SK-N-SH (cell line): ENCODE results near the gene CDH24. TPM values are rescaled to one million over a fixed set of nuclear protein-coding genes. Genes with fewer than 3 reads are reported as not detected.
A peak's percentile ranks its signal among the peaks of the same experiment; 100 is the strongest.

Experiments
- CTCF ChIA-PET: fragments of 300-600, 350-600 bp; formaldehyde crosslinking; extraction: SDS; loops from one replicate; lab custom pipeline; 2021; lab: Yijun Ruan, JAX
- POLR2A ChIA-PET: fragments of 350-600 bp; sonication (Branson Sonifier 250); formaldehyde crosslinking; extraction: SDS; loops from one replicate; lab custom pipeline; 2020; ENCODE audit warnings: antibody characterized with exemption, inconsistent platforms; lab: Yijun Ruan, JAX
- DNase-seq: peaks from one replicate; pipeline ENCODE4 v3.0.0; 2012
- H2AFZ ChIP-seq: fragments of 200-600 bp; sonication (generic); 2 replicates; pipeline ENCODE4 v1.8.1; 2016; ENCODE audit warnings: antibody characterized with exemption, mild to moderate bottlenecking, low read depth
- H3F3A ChIP-seq: fragments of 200-600 bp; sonication (generic); replicated peaks from 2 replicates; pipeline ENCODE3; 2016; ENCODE audit warnings: antibody characterized with exemption, mild to moderate bottlenecking; ENCODE audit not compliant: insufficient read depth
- H3K27ac ChIP-seq, 2 experiments: fragments of 200-500 bp in 1 of 2; fragments of 200-600 bp in 1 of 2; sonication (Bioruptor generic) in 1 of 2; sonication (generic), shearing (Covaris generic) in 1 of 2; 2 replicates each; pipeline versions ENCODE4 v1.5.1 to v1.6.1; 2014 to 2016; ENCODE audit warnings: low read depth in 2 of 2, inconsistent platforms in 1 of 2, low read length in 1 of 2, mild to moderate bottlenecking in 1 of 2, mixed read lengths in 1 of 2
- H3K27me3 ChIP-seq: fragments of 200-600 bp; sonication (generic), shearing (Covaris generic); 2 replicates; pipeline ENCODE4 v1.6.1; 2016; ENCODE audit warnings: mixed run types; ENCODE audit not compliant: insufficient read depth
- H3K36me3 ChIP-seq, 2 experiments: fragments of 200-500 bp in 1 of 2; fragments of 200-600 bp in 1 of 2; sonication (Bioruptor generic) in 1 of 2; sonication (generic) in 1 of 2; replicated peaks in 1 of 2; 2 replicates each; pipeline versions ENCODE3 to v1.5.1; 2014 to 2016; ENCODE audit warnings: low read length in 1 of 2, mild to moderate bottlenecking in 1 of 2; ENCODE audit not compliant: insufficient read depth in 2 of 2, control insufficient read depth in 1 of 2
- H3K4me1 ChIP-seq, 2 experiments: fragments of 200-500 bp in 1 of 2; fragments of 200-600 bp in 1 of 2; sonication (Bioruptor generic) in 1 of 2; sonication (generic), shearing (Covaris generic) in 1 of 2; 2 replicates each; pipeline versions ENCODE4 v1.5.1 to v1.6.1; 2014 to 2016; ENCODE audit warnings: low read depth in 1 of 2, low read length in 1 of 2, mixed run types in 1 of 2; ENCODE audit not compliant: insufficient read depth in 2 of 2, control insufficient read depth in 1 of 2
- H3K4me2 ChIP-seq: fragments of 200-600 bp; sonication (generic), shearing (Covaris generic); 2 replicates; pipeline ENCODE4 v1.6.1; 2017; ENCODE audit warnings: mixed run types
- H3K4me3 ChIP-seq, 2 experiments: fragments of 200-500 bp in 1 of 2; fragments of 200-600 bp in 1 of 2; sonication (Bioruptor generic) in 1 of 2; sonication (generic), shearing (Covaris generic) in 1 of 2; 2 replicates each; pipeline versions ENCODE4 v1.5.1 to v1.8.1; 2014 to 2016; ENCODE audit warnings: low read depth in 2 of 2, inconsistent platforms in 1 of 2, low read length in 1 of 2, mild to moderate bottlenecking in 1 of 2, mixed read lengths in 1 of 2, moderate library complexity in 1 of 2
- H3K79me2 ChIP-seq: fragments of 200-600 bp; sonication (generic); 2 replicates; pipeline ENCODE4 v1.8.1; 2017; ENCODE audit warnings: mild to moderate bottlenecking; ENCODE audit not compliant: insufficient read depth
- H3K9ac ChIP-seq: fragments of 200-600 bp; sonication (generic); 2 replicates; pipeline ENCODE4 v1.6.1; 2017; ENCODE audit warnings: mixed run types
- H3K9me2 ChIP-seq: fragments of 200-600 bp; sonication (generic); 2 replicates; pipeline ENCODE4 v1.6.1; 2017; ENCODE audit warnings: mixed run types
- H3K9me3 ChIP-seq: fragments of 200-600 bp; sonication (generic); 2 replicates; pipeline ENCODE4 v1.6.1; 2017; ENCODE audit warnings: mixed run types, mild to moderate bottlenecking, moderate library complexity
- H4K20me1 ChIP-seq: fragments of 200-600 bp; sonication (generic); 2 replicates; pipeline ENCODE4 v1.6.1; 2017; ENCODE audit warnings: mild to moderate bottlenecking, mixed run types; ENCODE audit not compliant: insufficient read depth
- ELF1 ChIP-seq: IDR thresholded peaks from 2 replicates; pipeline ENCODE4 v1.4.0; 2012
- FOSL2 ChIP-seq: IDR thresholded peaks from 2 replicates; pipeline ENCODE4 v1.4.0; 2012; ENCODE audit warnings: low read depth, mild to moderate bottlenecking, moderate library complexity, borderline replicate concordance
- GABPA ChIP-seq: IDR thresholded peaks from 2 replicates; pipeline ENCODE4 v1.4.0; 2012; ENCODE audit warnings: low read depth, mild to moderate bottlenecking
- MXI1 ChIP-seq: IDR thresholded peaks from 2 replicates; pipeline ENCODE4 v1.6.1; 2012; ENCODE audit warnings: mild to moderate bottlenecking, low read depth, low read length, improper control_type of control experiment
- RCOR1 ChIP-seq: fragments of 150-350 bp; IDR thresholded peaks from 2 replicates; pipeline ENCODE4 v1.6.1; 2017; ENCODE audit warnings: antibody characterized with exemption, low read length
- TAF1 ChIP-seq: IDR thresholded peaks from 2 replicates; pipeline ENCODE4 v1.6.1; 2012; ENCODE audit warnings: low read depth, mild to moderate bottlenecking, low read length, moderate library complexity, borderline replicate concordance
- TCF12 ChIP-seq: IDR thresholded peaks from 2 replicates; pipeline ENCODE4 v1.4.0; 2012
- YY1 ChIP-seq: IDR thresholded peaks from 2 replicates; pipeline ENCODE4 v1.4.0; 2012; ENCODE audit warnings: low read depth, mild to moderate bottlenecking
- WGBS: methylation state at CpG from one replicate; pipeline ENCODE4 v1.1.6; 2017; ENCODE audit warnings: low lambda C conversion rate; 5-methylcytosine and 5-hydroxymethylcytosine counted together
- polyA plus RNA-seq, 3 experiments: library from polyadenylated mRNA; depleted of rRNA; stranded (reverse); fragments of >200 nt; gene quantifications; 2 replicates each; pipeline ENCODE4 v1.2.3, GENCODE V29; 2012
- TF ChIP-seq, protein P1 (sequence below): fragments of 200-600 bp; sonication (generic); IDR thresholded peaks from 2 replicates; pipeline ENCODE4 v1.6.1; 2017; ENCODE audit warnings: antibody characterized with exemption, mild to moderate bottlenecking, moderate library complexity
- TF ChIP-seq, protein P2 (sequence below): IDR thresholded peaks from 2 replicates; pipeline ENCODE4 v1.4.0; 2012; ENCODE audit warnings: low read depth
- TF ChIP-seq, protein P3 (sequence below): IDR thresholded peaks from 2 replicates; pipeline ENCODE4 v1.6.1; 2012; ENCODE audit warnings: mild to moderate bottlenecking, low read depth, low read length, moderate library complexity

CDH24 gene
- polyA plus RNA-seq, 1 of the 3 experiments (the other 2 are of a cell fraction): 30.8 TPM

- TF ChIP-seq, protein P1, sequence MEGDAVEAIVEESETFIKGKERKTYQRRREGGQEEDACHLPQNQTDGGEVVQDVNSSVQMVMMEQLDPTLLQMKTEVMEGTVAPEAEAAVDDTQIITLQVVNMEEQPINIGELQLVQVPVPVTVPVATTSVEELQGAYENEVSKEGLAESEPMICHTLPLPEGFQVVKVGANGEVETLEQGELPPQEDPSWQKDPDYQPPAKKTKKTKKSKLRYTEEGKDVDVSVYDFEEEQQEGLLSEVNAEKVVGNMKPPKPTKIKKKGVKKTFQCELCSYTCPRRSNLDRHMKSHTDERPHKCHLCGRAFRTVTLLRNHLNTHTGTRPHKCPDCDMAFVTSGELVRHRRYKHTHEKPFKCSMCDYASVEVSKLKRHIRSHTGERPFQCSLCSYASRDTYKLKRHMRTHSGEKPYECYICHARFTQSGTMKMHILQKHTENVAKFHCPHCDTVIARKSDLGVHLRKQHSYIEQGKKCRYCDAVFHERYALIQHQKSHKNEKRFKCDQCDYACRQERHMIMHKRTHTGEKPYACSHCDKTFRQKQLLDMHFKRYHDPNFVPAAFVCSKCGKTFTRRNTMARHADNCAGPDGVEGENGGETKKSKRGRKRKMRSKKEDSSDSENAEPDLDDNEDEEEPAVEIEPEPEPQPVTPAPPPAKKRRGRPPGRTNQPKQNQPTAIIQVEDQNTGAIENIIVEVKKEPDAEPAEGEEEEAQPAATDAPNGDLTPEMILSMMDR: no peak
- no peak for TF ChIP-seq FOSL2
- TF ChIP-seq, protein P2, sequence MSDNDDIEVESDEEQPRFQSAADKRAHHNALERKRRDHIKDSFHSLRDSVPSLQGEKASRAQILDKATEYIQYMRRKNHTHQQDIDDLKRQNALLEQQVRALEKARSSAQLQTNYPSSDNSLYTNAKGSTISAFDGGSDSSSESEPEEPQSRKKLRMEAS: no peak
- TF ChIP-seq MXI1: no peak
- TF ChIP-seq, protein P3, sequence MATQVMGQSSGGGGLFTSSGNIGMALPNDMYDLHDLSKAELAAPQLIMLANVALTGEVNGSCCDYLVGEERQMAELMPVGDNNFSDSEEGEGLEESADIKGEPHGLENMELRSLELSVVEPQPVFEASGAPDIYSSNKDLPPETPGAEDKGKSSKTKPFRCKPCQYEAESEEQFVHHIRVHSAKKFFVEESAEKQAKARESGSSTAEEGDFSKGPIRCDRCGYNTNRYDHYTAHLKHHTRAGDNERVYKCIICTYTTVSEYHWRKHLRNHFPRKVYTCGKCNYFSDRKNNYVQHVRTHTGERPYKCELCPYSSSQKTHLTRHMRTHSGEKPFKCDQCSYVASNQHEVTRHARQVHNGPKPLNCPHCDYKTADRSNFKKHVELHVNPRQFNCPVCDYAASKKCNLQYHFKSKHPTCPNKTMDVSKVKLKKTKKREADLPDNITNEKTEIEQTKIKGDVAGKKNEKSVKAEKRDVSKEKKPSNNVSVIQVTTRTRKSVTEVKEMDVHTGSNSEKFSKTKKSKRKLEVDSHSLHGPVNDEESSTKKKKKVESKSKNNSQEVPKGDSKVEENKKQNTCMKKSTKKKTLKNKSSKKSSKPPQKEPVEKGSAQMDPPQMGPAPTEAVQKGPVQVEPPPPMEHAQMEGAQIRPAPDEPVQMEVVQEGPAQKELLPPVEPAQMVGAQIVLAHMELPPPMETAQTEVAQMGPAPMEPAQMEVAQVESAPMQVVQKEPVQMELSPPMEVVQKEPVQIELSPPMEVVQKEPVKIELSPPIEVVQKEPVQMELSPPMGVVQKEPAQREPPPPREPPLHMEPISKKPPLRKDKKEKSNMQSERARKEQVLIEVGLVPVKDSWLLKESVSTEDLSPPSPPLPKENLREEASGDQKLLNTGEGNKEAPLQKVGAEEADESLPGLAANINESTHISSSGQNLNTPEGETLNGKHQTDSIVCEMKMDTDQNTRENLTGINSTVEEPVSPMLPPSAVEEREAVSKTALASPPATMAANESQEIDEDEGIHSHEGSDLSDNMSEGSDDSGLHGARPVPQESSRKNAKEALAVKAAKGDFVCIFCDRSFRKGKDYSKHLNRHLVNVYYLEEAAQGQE: no peak
These were observed 9.3 kb downstream of the CDH24 start (continued) for GRCh38 chr14:23047751-23048693.

DNA sequence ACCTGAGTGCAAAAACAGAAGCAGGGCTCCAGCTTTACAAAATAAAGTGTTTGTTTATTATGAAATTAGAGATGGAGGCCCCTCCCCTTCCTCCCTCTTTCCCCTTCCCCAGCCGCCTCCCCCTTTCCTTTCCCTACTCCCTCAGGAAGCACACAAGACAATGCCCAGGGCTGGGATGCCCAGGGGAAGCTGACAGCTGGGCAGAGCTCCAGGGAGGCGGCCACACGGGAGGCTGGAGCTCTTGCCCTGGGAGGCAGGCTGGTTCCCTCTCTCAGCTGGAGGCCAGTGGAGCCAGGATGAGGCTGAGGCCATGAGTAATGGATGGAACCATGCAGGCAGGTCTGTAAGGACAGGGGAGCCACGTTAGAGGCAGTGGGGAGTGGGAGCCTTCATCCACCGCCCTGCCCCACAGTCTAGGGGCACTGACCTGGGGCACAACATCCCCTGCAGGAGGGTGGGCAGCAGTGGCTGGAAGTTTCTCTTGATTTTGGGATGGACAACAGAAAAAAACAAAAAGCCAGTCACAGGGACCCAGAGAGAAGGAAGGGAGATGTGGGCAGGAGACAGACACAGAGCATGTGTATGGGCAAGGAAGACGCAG lies 10.2 kb downstream of the CDH24 start:
- Histone ChIP-seq H3K4me3 (no peak overlapping the region), H3K9me3 (no peaks in the 10 kb centered on the region), H3K9me2 (no peaks in the 10 kb centered on the region), H3K27me3 (no peaks in the 10 kb centered on the region), H3K4me1 (peaks cover 0 to 11% of the 10 kb centered on the region in 2 experiments; a peak in 1 of 4 replicates), H3K27ac (no peak overlapping the region), H3F3A (peaks cover 7% of the 10 kb centered on the region), H2AFZ (no peak overlapping the region), H3K9ac (no peak overlapping the region), H4K20me1 (no peaks in the 10 kb centered on the region), H3K79me2 (no peaks in the 10 kb centered on the region), H3K36me3 (peaks cover 0 to 5% of the 10 kb centered on the region in 2 experiments), H3K4me2 (peak overlapping the region; percentile 1; the same call in 1 of the 2 replicates)
- ChIA-PET POLR2A (interaction anchor here (1.0 kb wide), 1 partner anchor 41 kb away, joined by 3 read pairs; no protein-coding TSS in a partner anchor), CTCF (interaction anchor here (0.9 to 33.1 kb wide), 4 partner anchors 8 to 59 kb away, joined by 3 to 1566 read pairs (median 8); partner anchors contain the start of gene AJUBA)
- 67% methylated on average over 6 of the region's 6 CpGs for WGBS
- no peak for DNase-seq
- TF ChIP-seq TAF1: no peak
- TF ChIP-seq TCF12: no peak
- no peak for TF ChIP-seq ELF1
- TF ChIP-seq RCOR1: no peak
- no peak for TF ChIP-seq GABPA
- TF ChIP-seq YY1: no peak
